Body of pancreas (tissue), 4 donors: ENCODE results near the gene CDK5RAP3.

Experiments
- CTCF ChIP-seq, 7 experiments: fragments of 450-650 bp in 4 of 7; fragments of 200-600 bp in 3 of 7; sonication (generic) in 3 of 7; IDR thresholded peaks; one replicate each; pipeline ENCODE4 v1.5.1; 2016 to 2019; ENCODE audit warnings: antibody characterized with exemption in 7 of 7
- POLR2A ChIP-seq, 3 donors: fragments of 450-650 bp; IDR thresholded peaks; one replicate each; pipeline ENCODE4 v1.6.1; 2016; ENCODE audit warnings: antibody characterized with exemption in 3 of 3, mild to moderate bottlenecking in 2 of 3

DNA sequence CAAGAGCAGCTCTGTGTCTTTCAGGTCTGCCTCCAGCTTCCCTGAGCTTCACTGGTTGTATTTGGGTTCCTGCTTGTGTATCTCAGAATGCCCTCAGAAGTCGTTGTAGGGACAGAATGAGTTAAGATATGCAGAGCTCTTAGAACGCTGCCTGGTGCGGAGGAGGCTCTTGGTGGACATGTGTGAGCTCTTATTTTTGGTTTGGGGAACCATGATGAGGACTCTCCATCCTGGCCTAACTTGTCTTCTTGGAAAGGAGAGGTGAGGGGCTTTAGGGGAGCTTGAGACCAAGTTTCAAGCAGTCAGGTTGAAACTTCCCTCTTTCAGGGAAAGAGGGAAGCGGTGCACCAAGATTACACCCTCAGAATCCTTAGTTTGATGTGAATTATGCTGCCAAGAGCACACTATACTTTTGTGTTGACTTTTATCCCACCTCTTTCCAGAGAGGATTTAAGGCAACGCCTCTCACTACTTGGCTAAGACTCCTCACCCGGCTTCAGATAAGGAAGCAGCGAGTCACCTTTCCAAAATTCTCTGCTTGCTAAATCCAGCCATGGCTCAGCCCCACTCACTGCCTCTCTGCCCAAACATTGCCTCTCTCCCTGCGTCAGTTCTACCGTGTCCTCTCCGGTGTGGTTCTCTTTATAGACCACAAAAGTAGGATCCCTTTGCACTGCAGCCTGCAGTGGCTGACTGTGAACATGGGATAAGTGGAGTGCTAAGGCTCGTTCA, 12.7 kb downstream of the CDK5RAP3 start:
- TF ChIP-seq POLR2A (IDR thresholded peaks at IDR 0.05): no peak
- TF ChIP-seq CTCF (IDR thresholded peaks at IDR 0.05): no peak
